Measurements from ENCODE around the gene VWCE.
A peak's percentile ranks its signal among the peaks of the same experiment; 100 is the strongest.

Gene VWCE, protein sequence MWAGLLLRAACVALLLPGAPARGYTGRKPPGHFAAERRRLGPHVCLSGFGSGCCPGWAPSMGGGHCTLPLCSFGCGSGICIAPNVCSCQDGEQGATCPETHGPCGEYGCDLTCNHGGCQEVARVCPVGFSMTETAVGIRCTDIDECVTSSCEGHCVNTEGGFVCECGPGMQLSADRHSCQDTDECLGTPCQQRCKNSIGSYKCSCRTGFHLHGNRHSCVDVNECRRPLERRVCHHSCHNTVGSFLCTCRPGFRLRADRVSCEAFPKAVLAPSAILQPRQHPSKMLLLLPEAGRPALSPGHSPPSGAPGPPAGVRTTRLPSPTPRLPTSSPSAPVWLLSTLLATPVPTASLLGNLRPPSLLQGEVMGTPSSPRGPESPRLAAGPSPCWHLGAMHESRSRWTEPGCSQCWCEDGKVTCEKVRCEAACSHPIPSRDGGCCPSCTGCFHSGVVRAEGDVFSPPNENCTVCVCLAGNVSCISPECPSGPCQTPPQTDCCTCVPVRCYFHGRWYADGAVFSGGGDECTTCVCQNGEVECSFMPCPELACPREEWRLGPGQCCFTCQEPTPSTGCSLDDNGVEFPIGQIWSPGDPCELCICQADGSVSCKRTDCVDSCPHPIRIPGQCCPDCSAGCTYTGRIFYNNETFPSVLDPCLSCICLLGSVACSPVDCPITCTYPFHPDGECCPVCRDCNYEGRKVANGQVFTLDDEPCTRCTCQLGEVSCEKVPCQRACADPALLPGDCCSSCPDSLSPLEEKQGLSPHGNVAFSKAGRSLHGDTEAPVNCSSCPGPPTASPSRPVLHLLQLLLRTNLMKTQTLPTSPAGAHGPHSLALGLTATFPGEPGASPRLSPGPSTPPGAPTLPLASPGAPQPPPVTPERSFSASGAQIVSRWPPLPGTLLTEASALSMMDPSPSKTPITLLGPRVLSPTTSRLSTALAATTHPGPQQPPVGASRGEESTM

DNA sequence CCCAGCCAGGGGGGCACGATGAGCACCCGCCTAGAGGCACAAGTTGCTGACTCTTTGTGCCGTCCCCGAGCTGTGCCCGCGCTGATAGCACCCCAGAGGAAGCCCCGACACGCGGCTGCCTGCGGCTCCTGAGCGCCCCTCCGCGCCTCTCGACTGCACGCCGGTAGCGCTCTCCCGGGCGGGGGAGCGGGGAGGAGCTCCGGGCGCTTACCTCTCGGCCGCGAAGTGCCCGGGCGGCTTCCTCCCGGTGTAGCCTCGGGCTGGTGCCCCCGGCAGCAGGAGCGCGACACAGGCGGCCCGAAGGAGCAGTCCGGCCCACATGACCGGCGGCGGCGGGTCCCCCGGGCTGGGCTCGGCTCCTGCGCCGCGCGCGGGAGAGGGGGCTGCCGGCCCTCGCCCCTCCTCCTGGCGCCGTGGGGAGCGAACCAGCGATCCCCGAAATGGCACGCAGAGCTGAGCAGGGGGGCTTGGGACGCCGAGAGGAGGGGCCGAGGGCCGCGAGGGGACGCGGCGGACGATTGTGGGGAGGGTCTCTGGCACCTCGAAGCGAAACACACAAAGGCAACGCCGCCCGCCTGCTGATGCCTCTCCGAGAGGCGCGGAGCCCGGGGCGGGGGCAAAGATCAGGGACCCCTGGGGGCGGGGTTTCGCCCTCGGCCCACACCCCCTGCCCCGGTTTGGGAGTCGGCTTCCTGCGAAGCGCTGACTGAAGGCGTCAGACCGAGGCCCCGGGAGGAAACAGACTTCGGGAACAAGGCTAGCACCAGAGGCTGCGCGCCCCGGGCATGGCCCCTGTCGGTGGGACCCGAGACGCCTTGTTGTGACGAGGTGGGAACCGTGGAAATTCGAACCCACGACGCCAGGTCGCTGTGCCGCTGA is at the start of gene VWCE:
Gene VWCE, minus strand, starts transcription at position 600 of the 879 bp plus-strand sequence. Its CDS starts 279 bp downstream, at position 321.
- peaks cover 16% of the 10 kb centered on the region for H3K27me3 ChIP-seq (replicated peaks; ENCODE audit: insufficient read depth, low read length)
- H3K4me1 ChIP-seq (ENCODE audit: low read length), result no peaks in the 10 kb centered on the region
- H3K27ac ChIP-seq (ENCODE audit: low read length), result no peak within 1 kb of the TSS
- peak within 1 kb of the TSS; percentile 42; the same call in 1 of the 2 replicates for H3K9ac ChIP-seq (ENCODE audit: low read length)
- H3K36me3 ChIP-seq (replicated peaks; ENCODE audit: insufficient read depth, low read length), result no peaks in the 10 kb centered on the region
- no peaks in the 10 kb centered on the region for H3K79me2 ChIP-seq (ENCODE audit: low read length)
- TF ChIP-seq EZH2 (optimal IDR thresholded peaks at IDR 0.05; ENCODE audit: low read depth, low read length) (no peak), EZH2phosphoT487 (IDR thresholded peaks at IDR 0.05; ENCODE audit: low read length) (no peak)
- TF ChIP-seq, protein P1, sequence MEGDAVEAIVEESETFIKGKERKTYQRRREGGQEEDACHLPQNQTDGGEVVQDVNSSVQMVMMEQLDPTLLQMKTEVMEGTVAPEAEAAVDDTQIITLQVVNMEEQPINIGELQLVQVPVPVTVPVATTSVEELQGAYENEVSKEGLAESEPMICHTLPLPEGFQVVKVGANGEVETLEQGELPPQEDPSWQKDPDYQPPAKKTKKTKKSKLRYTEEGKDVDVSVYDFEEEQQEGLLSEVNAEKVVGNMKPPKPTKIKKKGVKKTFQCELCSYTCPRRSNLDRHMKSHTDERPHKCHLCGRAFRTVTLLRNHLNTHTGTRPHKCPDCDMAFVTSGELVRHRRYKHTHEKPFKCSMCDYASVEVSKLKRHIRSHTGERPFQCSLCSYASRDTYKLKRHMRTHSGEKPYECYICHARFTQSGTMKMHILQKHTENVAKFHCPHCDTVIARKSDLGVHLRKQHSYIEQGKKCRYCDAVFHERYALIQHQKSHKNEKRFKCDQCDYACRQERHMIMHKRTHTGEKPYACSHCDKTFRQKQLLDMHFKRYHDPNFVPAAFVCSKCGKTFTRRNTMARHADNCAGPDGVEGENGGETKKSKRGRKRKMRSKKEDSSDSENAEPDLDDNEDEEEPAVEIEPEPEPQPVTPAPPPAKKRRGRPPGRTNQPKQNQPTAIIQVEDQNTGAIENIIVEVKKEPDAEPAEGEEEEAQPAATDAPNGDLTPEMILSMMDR (IDR thresholded peaks at IDR 0.05; ENCODE audit: low read length), result peak; percentile 25; the same call in 1 of the 2 replicates
- H3F3A ChIP-seq (ENCODE audit: insufficient read depth, low read length), result no peaks in the 10 kb centered on the region; the same call in 1 of the 2 replicates
- no peaks in the 10 kb centered on the region for H3K9me2 ChIP-seq (replicated peaks; ENCODE audit: insufficient read depth, low read length)
- H3K4me3 ChIP-seq (ENCODE audit: low read length), result peak within 1 kb of the TSS; percentile 55
- DNase-seq, result peak; percentile 76
- peak within 1 kb of the TSS; percentile 96 for H3K4me2 ChIP-seq (ENCODE audit: low read depth, low read length)
- no peaks in the 10 kb centered on the region for H4K20me1 ChIP-seq (ENCODE audit: insufficient read depth, low read length)
- H3K9me3 ChIP-seq (replicated peaks; ENCODE audit: insufficient read depth, low read length), result no peaks in the 10 kb centered on the region
- H2AFZ ChIP-seq (ENCODE audit: low read length), result peak within 1 kb of the TSS; percentile 91

DNA sequence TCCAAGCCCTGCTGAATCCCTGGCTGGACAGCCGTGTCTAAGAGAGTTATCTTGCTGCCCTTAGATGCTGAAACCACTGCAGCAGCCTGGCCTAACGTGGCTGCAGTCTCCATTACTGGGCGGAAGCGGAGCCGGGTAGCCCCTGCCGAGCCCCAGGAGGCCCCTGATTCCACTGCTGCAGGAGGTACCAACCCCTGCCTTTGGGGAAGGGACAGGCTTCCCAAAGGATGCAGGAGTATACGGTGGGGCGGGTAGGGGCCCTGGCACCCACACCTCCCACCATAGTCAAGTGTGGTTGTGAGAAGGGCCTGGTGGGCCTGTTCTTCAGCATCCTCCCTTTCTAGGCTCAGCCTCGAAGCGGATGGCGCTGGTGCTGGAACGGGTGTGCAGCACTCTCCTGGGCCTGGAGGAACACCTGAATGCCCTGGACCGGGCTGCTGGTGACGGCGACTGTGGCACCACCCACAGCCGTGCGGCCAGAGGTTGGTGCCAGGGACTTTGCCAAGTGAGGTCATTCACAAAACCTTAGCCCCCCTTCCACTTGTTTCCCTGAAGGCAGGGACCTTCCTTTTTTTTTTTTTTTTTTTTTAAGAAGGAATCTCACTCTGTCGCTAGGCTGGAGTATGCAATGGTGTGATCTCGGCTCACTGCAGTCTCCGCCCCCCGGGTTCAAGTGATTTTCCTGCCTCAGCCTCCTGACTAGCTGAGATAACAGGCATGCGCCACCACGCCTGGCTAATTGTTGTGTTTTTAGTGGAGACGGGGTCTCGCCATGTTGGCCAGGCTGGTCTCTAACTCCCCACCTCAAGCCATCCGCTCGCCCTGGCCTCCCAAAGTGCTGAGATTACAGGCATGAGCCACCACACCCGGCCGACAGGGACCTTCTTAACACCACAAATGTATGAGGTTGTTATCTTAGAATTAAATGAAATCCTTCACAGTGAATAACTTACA is 49.0 kb upstream of the VWCE start:
- Histone ChIP-seq H3K4me3 (ENCODE audit: low read length) (no peak overlapping the region), H3K27me3 (replicated peaks; ENCODE audit: insufficient read depth, low read length) (no peaks in the 10 kb centered on the region), H3K79me2 (ENCODE audit: low read length) (no peaks in the 10 kb centered on the region), H3K4me2 (ENCODE audit: low read depth, low read length) (no peak overlapping the region), H2AFZ (ENCODE audit: low read length) (no peak overlapping the region), H3K27ac (ENCODE audit: low read length) (no peak overlapping the region), H4K20me1 (ENCODE audit: insufficient read depth, low read length) (no peaks in the 10 kb centered on the region), H3K36me3 (replicated peaks; ENCODE audit: insufficient read depth, low read length) (no peaks in the 10 kb centered on the region), H3K9me3 (replicated peaks; ENCODE audit: insufficient read depth, low read length) (no peaks in the 10 kb centered on the region), H3K9ac (ENCODE audit: low read length) (no peak overlapping the region), H3F3A (ENCODE audit: insufficient read depth, low read length) (no peaks in the 10 kb centered on the region), H3K4me1 (ENCODE audit: low read length) (no peaks in the 10 kb centered on the region), H3K9me2 (replicated peaks; ENCODE audit: insufficient read depth, low read length) (no peaks in the 10 kb centered on the region)
- TF ChIP-seq EZH2 (optimal IDR thresholded peaks at IDR 0.05; ENCODE audit: low read depth, low read length) (no peak), EZH2phosphoT487 (IDR thresholded peaks at IDR 0.05; ENCODE audit: low read length) (no peak)
- TF ChIP-seq, protein P1 (IDR thresholded peaks at IDR 0.05; ENCODE audit: low read length), result no peak
- DNase-seq, result no peak

Data from MM.1S (cell line).